Measurements from ENCODE around the gene IGSF9.

GRCh38 chr1:159883134-159883533, 62.3 kb downstream of the IGSF9 start:
- TF ChIP-seq NFE2L2 (IDR thresholded peaks at IDR 0.05; ENCODE audit: low read length) (no peak), SUZ12 (IDR thresholded peaks at IDR 0.05; ENCODE audit: low read depth, low read length) (no peak), ZNF547 (CRISPR knock-in tag; IDR thresholded peaks at IDR 0.05) (no peak), ZNF253 (CRISPR knock-in tag; IDR thresholded peaks at IDR 0.05; ENCODE audit: borderline replicate concordance) (no peak)
